GM12878 (cell line): ENCODE results near the gene DACH1. TPM values are rescaled to one million over a fixed set of nuclear protein-coding genes. Genes with fewer than 3 reads are reported as not detected.
"Not testable (repeated sequence)": the region's sequence is repeated elsewhere in the genome, so short reads cannot be mapped to it uniquely, and the experiment has no call there.

ENCODE experiments used
- ATAC-seq: fragments of 200-7000 bp; cut with Tn5 transposase; 3 replicates; pipeline ENCODE4 v1.9.1; 2020; ENCODE audit warnings: mild to moderate bottlenecking, moderate library complexity
- BruUV-seq: library from RNA; stranded (reverse); fragments of 400-500 nt; replicated peaks from 2 replicates; lab custom pipeline; 2021; lab: Mats Ljungman, UMichigan
- CTCF ChIA-PET: fragments of 300-600 bp; sonication (Branson Sonifier 250); formaldehyde crosslinking; extraction: SDS; loops from one replicate; lab custom pipeline; 2021; ENCODE audit warnings: inconsistent platforms; lab: Yijun Ruan, JAX
- POLR2A ChIA-PET: fragments of 350-600 bp; formaldehyde crosslinking; extraction: SDS; loops from one replicate; lab custom pipeline; 2021; ENCODE audit warnings: inconsistent platforms; lab: Charles Lee
- RAD21 ChIA-PET: fragments of 300-600 bp; sonication (Branson Sonifier 250); formaldehyde crosslinking; loops from one replicate; lab custom pipeline; 2023; ENCODE audit warnings: antibody characterized with exemption; ENCODE audit not compliant: unreplicated experiment; lab: Charles Lee
- SMC1A ChIA-PET: fragments of 300-600 bp; sonication (Branson Sonifier 250); formaldehyde crosslinking; loops from one replicate; lab custom pipeline; 2023; ENCODE audit not compliant: unreplicated experiment, uncharacterized antibody; lab: Charles Lee
- DNase-seq: peaks from one replicate; pipeline ENCODE4 v3.0.0-alpha.2; 2011; ENCODE audit warnings: low read depth, low spot score
- FAIRE-seq: peaks from 3 replicates; lab custom pipeline; 2011; peaks lifted over from hg19 to GRCh38; lab: Jason Lieb, UNC
- H2AFZ ChIP-seq: 2 replicates; pipeline ENCODE4 v1.6.0; 2011; ENCODE audit warnings: low read depth, low read length, control low read depth; ENCODE audit not compliant: control insufficient read depth
- H3K27ac ChIP-seq: 2 replicates; pipeline ENCODE4 v1.5.1; 2011; ENCODE audit warnings: control low read depth; ENCODE audit not compliant: control insufficient read depth, insufficient read depth
- H3K27me3 ChIP-seq, 2 experiments: replicated peaks in 1 of 2; 2 replicates each; pipeline versions ENCODE4 v1.6.0 to v1.6.1; 2011; ENCODE audit warnings: low read length in 1 of 2; ENCODE audit not compliant: control insufficient read depth in 2 of 2, insufficient read depth in 2 of 2
- H3K36me3 ChIP-seq, 2 experiments: 2 replicates each; pipeline ENCODE4 v1.5.1; 2011; ENCODE audit warnings: low read length in 1 of 2; ENCODE audit not compliant: control insufficient read depth in 2 of 2, insufficient read depth in 2 of 2
- H3K4me1 ChIP-seq: 2 replicates; pipeline ENCODE4 v1.6.1; 2011; ENCODE audit warnings: mild to moderate bottlenecking, low read length, moderate library complexity, mixed read lengths; ENCODE audit not compliant: control insufficient read depth, insufficient read depth
- H3K4me2 ChIP-seq: 2 replicates; pipeline ENCODE4 v1.6.0; 2011; ENCODE audit warnings: control low read depth; ENCODE audit not compliant: control insufficient read depth, insufficient read depth
- H3K4me3 ChIP-seq: fragments of 200-600 bp; sonication (generic); 2 replicates; pipeline ENCODE4 v1.5.1; 2016
- H3K79me2 ChIP-seq: 2 replicates; pipeline ENCODE4 v1.6.0; 2011; ENCODE audit warnings: low read length; ENCODE audit not compliant: control insufficient read depth, insufficient read depth
- H3K9ac ChIP-seq: 2 replicates; pipeline ENCODE4 v1.8.0; 2011; ENCODE audit warnings: low read length, control low read depth, mixed read lengths; ENCODE audit not compliant: control insufficient read depth, insufficient read depth
- H3K9me3 ChIP-seq: replicated peaks from 3 replicates; pipeline ENCODE4 v1.5.1; 2011; ENCODE audit warnings: mild to moderate bottlenecking, low read length; ENCODE audit not compliant: control insufficient read depth, insufficient read depth
- H4K20me1 ChIP-seq: 2 replicates; pipeline ENCODE4 v1.6.0; 2011; ENCODE audit not compliant: control insufficient read depth, insufficient read depth
- PML ChIP-seq: IDR thresholded peaks from 2 replicates; pipeline ENCODE4 v1.6.1; 2012; ENCODE audit warnings: low read length, inconsistent platforms
- ZNF592 ChIP-seq: fragments of 450-650 bp; IDR thresholded peaks from 2 replicates; pipeline ENCODE4 v1.6.1; 2017; ENCODE audit warnings: mild to moderate bottlenecking, moderate library complexity
- ZZZ3 ChIP-seq: IDR thresholded peaks from 2 replicates; pipeline ENCODE4 v1.6.1; 2011; ENCODE audit warnings: low read depth; ENCODE audit not compliant: control insufficient read depth, insufficient read length
- WGBS: methylation state at CpG from one replicate; pipeline ENCODE4 v1.1.6; 2016; ENCODE audit warnings: low lambda C conversion rate; ENCODE audit not compliant: insufficient replicate concordance, insufficient coverage; ENCODE audit errors: missing lambda C conversion rate; 5-methylcytosine and 5-hydroxymethylcytosine counted together
- in situ Hi-C: fragments of 300-500 bp; cut with MboI; formaldehyde crosslinking; loops from 9 replicates; pipeline ENCODE4 v1.14.3; 2018; ENCODE audit warnings: mixed read lengths
- intact Hi-C: fragments of 100-400 bp; cut with micrococcal nuclease; formaldehyde crosslinking; loops from one replicate; pipeline ENCODE4 v1.14.2; 2022; ENCODE audit not compliant: unreplicated experiment
- polyA plus RNA-seq, 11 experiments: library from polyadenylated mRNA; depleted of rRNA in 4 of 11; unstranded in 6 of 11; stranded (reverse) in 5 of 11; fragments of >200 nt; fragmentation: Nextera tagmentation in 4 of 11; fragmentation: Illumina TruSeq in 1 of 11; extraction: Ambion mirVana in 4 of 11; extraction: Trizol in 1 of 11; gene quantifications; 1 replicate in 1 of 11; 2 replicates in 10 of 11; pipeline versions ENCODE4 v1.2.1 to v1.2.3, GENCODE V29; 2011 to 2016; ENCODE audit warnings: inconsistent platforms in 2 of 11, missing spikeins in 2 of 11, low read depth in 1 of 11
- total RNA-seq, 4 experiments: library from RNA; depleted of rRNA in 3 of 4; stranded (reverse); fragments of >200 nt in 3 of 4; fragmentation: Illumina TruSeq in 1 of 4; extraction: Trizol in 1 of 4; gene quantifications; 2 replicates each; pipeline versions ENCODE4 v1.2.1 to v1.2.3, GENCODE V29; 2013 to 2021

Gene DACH1
- total and polyA plus RNA-seq, 10 of the 15 experiments (the other 5 are each of a cell fraction or from before 2014, with no cell fraction given): 0.05 TPM; not detected in 9

- TF ChIP-seq ZNF592 (no peak), PML (no peak), ZZZ3 (no peak)
These were observed 28.2 kb downstream of the DACH1 start (continued) for GRCh38 chr13:71838842-71839241.

DNA sequence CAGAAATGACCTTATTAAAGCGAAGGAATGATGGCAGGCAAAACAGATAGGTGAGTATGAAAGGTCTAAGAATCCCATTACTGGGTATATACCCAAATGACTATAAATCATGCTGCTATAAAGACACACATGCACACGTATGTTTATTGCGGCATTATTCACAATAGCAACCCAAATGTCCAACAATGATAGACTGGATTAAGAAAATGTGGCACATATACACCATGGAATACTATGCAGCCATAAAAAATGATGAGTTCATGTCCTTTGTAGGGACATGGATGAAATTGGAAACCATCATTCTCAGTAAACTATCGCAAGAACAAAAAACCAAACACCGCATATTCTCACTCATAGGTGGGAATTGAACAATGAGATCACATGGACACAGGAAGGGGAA, 29.4 kb downstream of the DACH1 start:
- FAIRE-seq, SMC1A ChIA-PET, in situ Hi-C loops, H2AFZ ChIP-seq, BruUV-seq, H3K27me3 ChIP-seq, CTCF ChIA-PET, H3K4me3 ChIP-seq, intact Hi-C loops, H3K27ac ChIP-seq, H3K9me3 ChIP-seq, H4K20me1 ChIP-seq, POLR2A ChIA-PET, DNase-seq, H3K4me1 ChIP-seq, H3K79me2 ChIP-seq, ATAC-seq, H3K36me3 ChIP-seq, RAD21 ChIA-PET, H3K9ac ChIP-seq, H3K4me2 ChIP-seq: not testable (repeated sequence)
- WGBS: 30% methylated on average over 3 of the region's 5 CpGs
